ENCODE data around the gene FAM193A.

- TF ChIP-seq CTCF (conservative IDR thresholded peaks at IDR 0.05; ENCODE audit: low read depth, low read length), result no peak
- TF ChIP-seq EZH2 (IDR thresholded peaks at IDR 0.05; ENCODE audit: borderline replicate concordance, low read depth, low read length, poor library complexity, severe bottlenecking), result no peak
These were observed 43.5 kb upstream of the FAM193A start for GRCh38 chr4:2492970-2493369.
